K562 (cell line): ENCODE data around the gene MYL11.

Experiments used
- HNRNPH1 ChIP-seq: fragments of 200-400 bp; formaldehyde crosslinking; optimal IDR thresholded peaks from 2 replicates; pipeline ENCODE3; 2017; ENCODE audit warnings: low read depth, mild to moderate bottlenecking, low read length, moderate library complexity
- MAFK ChIP-seq: IDR thresholded peaks from 2 replicates; pipeline ENCODE4 v1.6.1; 2011; ENCODE audit warnings: low read length, improper control_type of control experiment
- MAZ ChIP-seq, 2 experiments: fragments of 450-650 bp in 1 of 2; sonication (generic) in 1 of 2; formaldehyde crosslinking; IDR thresholded peaks in 1 of 2; conservative IDR thresholded peaks in 1 of 2; 2 replicates each; pipeline versions ENCODE4 v1.4.0 to v1.5.0; 2020; ENCODE audit warnings: mild to moderate bottlenecking in 1 of 2, missing genetic modification reagents in 1 of 2
- MXI1 ChIP-seq: IDR thresholded peaks from 2 replicates; pipeline ENCODE4 v1.6.1; 2011; ENCODE audit warnings: low read depth, mild to moderate bottlenecking, improper control_type of control experiment, low read length
- PCBP1 ChIP-seq: fragments of 200-400 bp; formaldehyde crosslinking; IDR thresholded peaks from 2 replicates; pipeline ENCODE4 v1.6.1; 2018; ENCODE audit warnings: mild to moderate bottlenecking, low read depth, low read length; ENCODE audit not compliant: poor library complexity, severe bottlenecking
- POLR2A ChIP-seq: fragments of 450-650 bp; conservative IDR thresholded peaks from 2 replicates; pipeline ENCODE4 v1.6.1; 2016
- PTTG1 ChIP-seq: fragments of 450-650 bp; IDR thresholded peaks from 2 replicates; pipeline ENCODE4 v1.6.1; 2016; ENCODE audit warnings: low read depth, mild to moderate bottlenecking, missing genetic modification characterization, missing compliant biosample characterization
- ZFX ChIP-seq: sonication (generic); formaldehyde crosslinking; IDR thresholded peaks from 2 replicates; pipeline ENCODE4 v1.8.0; 2022; ENCODE audit warnings: mild to moderate bottlenecking, missing genetic modification reagents, moderate library complexity
- ZNF24 ChIP-seq: fragments of 450-650 bp; IDR thresholded peaks from 2 replicates; pipeline ENCODE4 v1.6.1; 2016
- ZNF707 ChIP-seq: fragments of 250-450 bp; sonication (Bioruptor Pico); conservative IDR thresholded peaks from 2 replicates; pipeline ENCODE4 v1.8.0; 2022; ENCODE audit warnings: inconsistent platforms, mild to moderate bottlenecking, moderate library complexity
- TF ChIP-seq, protein P1 (sequence below): fragments of 450-650 bp; IDR thresholded peaks from 2 replicates; pipeline ENCODE4 v1.6.1; 2018; ENCODE audit not compliant: partially characterized antibody
- TF ChIP-seq, protein P2 (sequence below): fragments of 450-650 bp; IDR thresholded peaks from 2 replicates; pipeline ENCODE4 v1.6.1; 2017; ENCODE audit warnings: antibody characterized with exemption, mild to moderate bottlenecking
- TF ChIP-seq, protein P3 (sequence below), 3 experiments: IDR thresholded peaks in 2 of 3; conservative IDR thresholded peaks in 1 of 3; 2 replicates each; pipeline ENCODE4 v1.5.1; 2011 to 2012; ENCODE audit warnings: low read length in 3 of 3, mild to moderate bottlenecking in 3 of 3, control low read depth in 2 of 3, improper control_type of control experiment in 1 of 3, inconsistent platforms in 1 of 3, low read depth in 1 of 3, mixed read lengths in 1 of 3, moderate library complexity in 1 of 3; ENCODE audit not compliant: insufficient read depth in 2 of 3

DNA sequence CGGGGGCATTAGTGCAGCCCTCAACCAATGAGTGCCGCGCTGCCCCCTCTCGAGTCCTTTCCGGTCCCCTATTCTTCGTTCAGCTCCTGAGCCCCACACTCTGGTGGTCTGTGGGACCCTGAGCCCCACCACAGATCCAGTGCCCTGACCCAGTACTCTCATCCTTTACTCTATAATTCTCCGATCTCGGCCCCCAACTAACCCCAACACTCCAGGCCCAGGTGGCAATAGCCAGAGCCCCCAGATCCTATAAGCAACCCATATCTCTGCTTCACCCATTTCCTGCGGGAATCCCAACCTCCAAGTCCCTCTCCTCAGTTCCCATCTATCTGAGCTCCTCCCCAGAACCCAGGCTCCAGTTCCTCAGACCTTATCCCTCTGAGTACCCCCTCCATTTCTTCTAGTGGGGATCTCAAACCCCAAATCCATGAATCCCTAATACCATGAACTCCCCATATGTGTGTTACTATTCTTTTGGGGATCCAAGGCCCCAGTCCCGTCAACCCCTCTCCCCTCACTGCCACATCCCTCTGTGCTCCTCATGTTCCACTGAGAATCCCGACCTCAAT, 3.3 kb upstream of the MYL11 start:
- TF ChIP-seq MXI1 = no peak
- TF ChIP-seq PTTG1 = no peak
- no peak for TF ChIP-seq MAFK
- no peak for TF ChIP-seq ZFX (CRISPR knock-in tag)
- peak; percentile 79 for TF ChIP-seq POLR2A
- TF ChIP-seq MAZ (CRISPR knock-in tag; conservative IDR thresholded peaks at IDR 0.05 in 1 of 2, IDR thresholded peaks at IDR 0.05 in 1 of 2) = peak in 1 of 2 experiments; percentile 5; a peak in 1 of 4 replicates
- TF ChIP-seq ZNF707 (CRISPR knock-in tag) = no peak
- no peak for TF ChIP-seq HNRNPH1
- no peak for TF ChIP-seq PCBP1
- no peak for TF ChIP-seq ZNF24
- TF ChIP-seq, protein P1, sequence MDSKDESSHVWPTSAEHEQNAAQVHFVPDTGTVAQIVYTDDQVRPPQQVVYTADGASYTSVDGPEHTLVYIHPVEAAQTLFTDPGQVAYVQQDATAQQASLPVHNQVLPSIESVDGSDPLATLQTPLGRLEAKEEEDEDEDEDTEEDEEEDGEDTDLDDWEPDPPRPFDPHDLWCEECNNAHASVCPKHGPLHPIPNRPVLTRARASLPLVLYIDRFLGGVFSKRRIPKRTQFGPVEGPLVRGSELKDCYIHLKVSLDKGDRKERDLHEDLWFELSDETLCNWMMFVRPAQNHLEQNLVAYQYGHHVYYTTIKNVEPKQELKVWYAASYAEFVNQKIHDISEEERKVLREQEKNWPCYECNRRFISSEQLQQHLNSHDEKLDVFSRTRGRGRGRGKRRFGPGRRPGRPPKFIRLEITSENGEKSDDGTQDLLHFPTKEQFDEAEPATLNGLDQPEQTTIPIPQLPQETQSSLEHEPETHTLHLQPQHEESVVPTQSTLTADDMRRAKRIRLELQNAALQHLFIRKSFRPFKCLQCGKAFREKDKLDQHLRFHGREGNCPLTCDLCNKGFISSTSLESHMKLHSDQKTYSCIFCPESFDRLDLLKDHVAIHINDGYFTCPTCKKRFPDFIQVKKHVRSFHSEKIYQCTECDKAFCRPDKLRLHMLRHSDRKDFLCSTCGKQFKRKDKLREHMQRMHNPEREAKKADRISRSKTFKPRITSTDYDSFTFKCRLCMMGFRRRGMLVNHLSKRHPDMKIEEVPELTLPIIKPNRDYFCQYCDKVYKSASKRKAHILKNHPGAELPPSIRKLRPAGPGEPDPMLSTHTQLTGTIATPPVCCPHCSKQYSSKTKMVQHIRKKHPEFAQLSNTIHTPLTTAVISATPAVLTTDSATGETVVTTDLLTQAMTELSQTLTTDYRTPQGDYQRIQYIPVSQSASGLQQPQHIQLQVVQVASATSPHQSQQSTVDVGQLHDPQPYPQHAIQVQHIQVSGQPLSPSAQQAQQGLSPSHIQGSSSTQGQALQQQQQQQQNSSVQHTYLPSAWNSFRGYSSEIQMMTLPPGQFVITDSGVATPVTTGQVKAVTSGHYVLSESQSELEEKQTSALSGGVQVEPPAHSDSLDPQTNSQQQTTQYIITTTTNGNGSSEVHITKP = no peak
- TF ChIP-seq, protein P2, sequence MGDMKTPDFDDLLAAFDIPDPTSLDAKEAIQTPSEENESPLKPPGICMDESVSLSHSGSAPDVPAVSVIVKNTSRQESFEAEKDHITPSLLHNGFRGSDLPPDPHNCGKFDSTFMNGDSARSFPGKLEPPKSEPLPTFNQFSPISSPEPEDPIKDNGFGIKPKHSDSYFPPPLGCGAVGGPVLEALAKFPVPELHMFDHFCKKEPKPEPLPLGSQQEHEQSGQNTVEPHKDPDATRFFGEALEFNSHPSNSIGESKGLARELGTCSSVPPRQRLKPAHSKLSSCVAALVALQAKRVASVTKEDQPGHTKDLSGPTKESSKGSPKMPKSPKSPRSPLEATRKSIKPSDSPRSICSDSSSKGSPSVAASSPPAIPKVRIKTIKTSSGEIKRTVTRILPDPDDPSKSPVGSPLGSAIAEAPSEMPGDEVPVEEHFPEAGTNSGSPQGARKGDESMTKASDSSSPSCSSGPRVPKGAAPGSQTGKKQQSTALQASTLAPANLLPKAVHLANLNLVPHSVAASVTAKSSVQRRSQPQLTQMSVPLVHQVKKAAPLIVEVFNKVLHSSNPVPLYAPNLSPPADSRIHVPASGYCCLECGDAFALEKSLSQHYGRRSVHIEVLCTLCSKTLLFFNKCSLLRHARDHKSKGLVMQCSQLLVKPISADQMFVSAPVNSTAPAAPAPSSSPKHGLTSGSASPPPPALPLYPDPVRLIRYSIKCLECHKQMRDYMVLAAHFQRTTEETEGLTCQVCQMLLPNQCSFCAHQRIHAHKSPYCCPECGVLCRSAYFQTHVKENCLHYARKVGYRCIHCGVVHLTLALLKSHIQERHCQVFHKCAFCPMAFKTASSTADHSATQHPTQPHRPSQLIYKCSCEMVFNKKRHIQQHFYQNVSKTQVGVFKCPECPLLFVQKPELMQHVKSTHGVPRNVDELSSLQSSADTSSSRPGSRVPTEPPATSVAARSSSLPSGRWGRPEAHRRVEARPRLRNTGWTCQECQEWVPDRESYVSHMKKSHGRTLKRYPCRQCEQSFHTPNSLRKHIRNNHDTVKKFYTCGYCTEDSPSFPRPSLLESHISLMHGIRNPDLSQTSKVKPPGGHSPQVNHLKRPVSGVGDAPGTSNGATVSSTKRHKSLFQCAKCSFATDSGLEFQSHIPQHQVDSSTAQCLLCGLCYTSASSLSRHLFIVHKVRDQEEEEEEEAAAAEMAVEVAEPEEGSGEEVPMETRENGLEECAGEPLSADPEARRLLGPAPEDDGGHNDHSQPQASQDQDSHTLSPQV = no peak
- TF ChIP-seq, protein P3, sequence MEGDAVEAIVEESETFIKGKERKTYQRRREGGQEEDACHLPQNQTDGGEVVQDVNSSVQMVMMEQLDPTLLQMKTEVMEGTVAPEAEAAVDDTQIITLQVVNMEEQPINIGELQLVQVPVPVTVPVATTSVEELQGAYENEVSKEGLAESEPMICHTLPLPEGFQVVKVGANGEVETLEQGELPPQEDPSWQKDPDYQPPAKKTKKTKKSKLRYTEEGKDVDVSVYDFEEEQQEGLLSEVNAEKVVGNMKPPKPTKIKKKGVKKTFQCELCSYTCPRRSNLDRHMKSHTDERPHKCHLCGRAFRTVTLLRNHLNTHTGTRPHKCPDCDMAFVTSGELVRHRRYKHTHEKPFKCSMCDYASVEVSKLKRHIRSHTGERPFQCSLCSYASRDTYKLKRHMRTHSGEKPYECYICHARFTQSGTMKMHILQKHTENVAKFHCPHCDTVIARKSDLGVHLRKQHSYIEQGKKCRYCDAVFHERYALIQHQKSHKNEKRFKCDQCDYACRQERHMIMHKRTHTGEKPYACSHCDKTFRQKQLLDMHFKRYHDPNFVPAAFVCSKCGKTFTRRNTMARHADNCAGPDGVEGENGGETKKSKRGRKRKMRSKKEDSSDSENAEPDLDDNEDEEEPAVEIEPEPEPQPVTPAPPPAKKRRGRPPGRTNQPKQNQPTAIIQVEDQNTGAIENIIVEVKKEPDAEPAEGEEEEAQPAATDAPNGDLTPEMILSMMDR (IDR thresholded peaks at IDR 0.05 in 2 of 3, conservative IDR thresholded peaks at IDR 0.05 in 1 of 3; ENCODE audit: insufficient read depth in 2 of 3, low read depth in 1 of 3, low read length in 3 of 3) = no peak
